Neural cell (in vitro differentiated cells): Measurements from ENCODE around the gene ENKD1. TPM values are rescaled to one million over a fixed set of nuclear protein-coding genes. Genes with fewer than 3 reads are reported as not detected.

ENCODE experiments used
- H2AFZ ChIP-seq: fragments of 200-600, 300-800 bp; sonication (generic), shearing (Covaris generic); 2 replicates; pipeline ENCODE4 v1.6.0; 2014; ENCODE audit warnings: low read depth, mild to moderate bottlenecking, antibody characterized with exemption, low read length, moderate library complexity
- H3F3A ChIP-seq: fragments of 200-600 bp; shearing (Covaris generic); 2 replicates; pipeline ENCODE4 v1.6.1; 2016; ENCODE audit warnings: mild to moderate bottlenecking, moderate library complexity, mixed read lengths, antibody characterized with exemption, low read length; ENCODE audit not compliant: insufficient read depth, poor library complexity, severe bottlenecking
- H3K27ac ChIP-seq: fragments of 200-600, 300-800 bp; sonication (generic), shearing (Covaris generic); 2 replicates; pipeline ENCODE4 v1.5.1; 2014; ENCODE audit warnings: mild to moderate bottlenecking, low read length, moderate library complexity
- H3K27me3 ChIP-seq: fragments of 300-800, 200-600 bp; sonication (generic), shearing (Covaris generic); 2 replicates; pipeline ENCODE4 v1.6.0; 2014; ENCODE audit warnings: mild to moderate bottlenecking, low read depth, low read length, moderate library complexity; ENCODE audit not compliant: insufficient read depth
- H3K36me3 ChIP-seq: fragments of 300-800, 200-600 bp; sonication (generic), shearing (Covaris generic); 2 replicates; pipeline ENCODE4 v1.5.1; 2014; ENCODE audit warnings: mild to moderate bottlenecking, antibody characterized with exemption, low read length, moderate library complexity; ENCODE audit not compliant: insufficient read depth
- H3K4me2 ChIP-seq: fragments of 300-800, 200-600 bp; sonication (generic), shearing (Covaris generic); 2 replicates; pipeline ENCODE4 v1.6.0; 2014; ENCODE audit warnings: mild to moderate bottlenecking, low read length
- H3K4me3 ChIP-seq: fragments of 300-800, 200-600 bp; sonication (generic), shearing (Covaris generic); 2 replicates; pipeline ENCODE4 v1.5.1; 2014; ENCODE audit warnings: mild to moderate bottlenecking, low read length, moderate library complexity
- H3K79me2 ChIP-seq: fragments of 200-600 bp; shearing (Covaris generic); replicated peaks from 2 replicates; pipeline ENCODE4 v1.6.0; 2014; ENCODE audit warnings: mild to moderate bottlenecking, low read length, moderate library complexity; ENCODE audit not compliant: insufficient read depth
- H3K9ac ChIP-seq: fragments of 300-800, 200-600 bp; sonication (generic), shearing (Covaris generic); 2 replicates; pipeline ENCODE4 v1.6.1; 2016; ENCODE audit warnings: mild to moderate bottlenecking, low read length, mixed read lengths
- H3K9me2 ChIP-seq: fragments of 200-600 bp; shearing (Covaris generic); 2 replicates; pipeline ENCODE4 v1.6.1; 2016; ENCODE audit warnings: mild to moderate bottlenecking, low read length, mixed read lengths; ENCODE audit not compliant: insufficient read depth
- H3K9me3 ChIP-seq: fragments of 200-600, 300-800 bp; sonication (generic), shearing (Covaris generic); 2 replicates; pipeline ENCODE4 v1.6.1; 2016; ENCODE audit warnings: mild to moderate bottlenecking, mixed run types, low read length, moderate library complexity, mixed read lengths
- H4K20me1 ChIP-seq: fragments of 200-600 bp; shearing (Covaris generic); 2 replicates; pipeline ENCODE4 v1.6.1; 2016; ENCODE audit warnings: mild to moderate bottlenecking, mixed run types; ENCODE audit not compliant: insufficient read depth
- EP300 ChIP-seq: fragments of 450-650 bp; conservative IDR thresholded peaks from 2 replicates; pipeline ENCODE4 v1.6.1; 2014; ENCODE audit warnings: antibody characterized with exemption, mild to moderate bottlenecking, moderate library complexity; ENCODE audit not compliant: poor library complexity, severe bottlenecking
- EZH2 ChIP-seq: fragments of 200-600, 300-800 bp; shearing (Covaris generic), sonication (generic); IDR thresholded peaks from 2 replicates; pipeline ENCODE4 v1.6.1; 2014; ENCODE audit warnings: antibody characterized with exemption, low read length, borderline replicate concordance, mild to moderate bottlenecking; ENCODE audit not compliant: insufficient read depth, poor library complexity, severe bottlenecking
- MXI1 ChIP-seq: fragments of 450-650 bp; conservative IDR thresholded peaks from 2 replicates; pipeline ENCODE4 v1.6.1; 2014; ENCODE audit warnings: antibody characterized with exemption, mild to moderate bottlenecking; ENCODE audit not compliant: poor library complexity, severe bottlenecking
- POLR2AphosphoS5 ChIP-seq: IDR thresholded peaks from 2 replicates; pipeline ENCODE4 v1.6.1; 2012
- RAD21 ChIP-seq: fragments of 450-650 bp; conservative IDR thresholded peaks from 2 replicates; pipeline ENCODE4 v1.6.1; 2014; ENCODE audit warnings: antibody characterized with exemption, mild to moderate bottlenecking, moderate library complexity
- SMC3 ChIP-seq: fragments of 450-650 bp; conservative IDR thresholded peaks from 2 replicates; pipeline ENCODE4 v1.6.1; 2014; ENCODE audit warnings: antibody characterized with exemption, mild to moderate bottlenecking, moderate library complexity; ENCODE audit not compliant: poor library complexity
- TAF1 ChIP-seq: IDR thresholded peaks from 2 replicates; pipeline ENCODE4 v1.6.1; 2012; ENCODE audit warnings: low read depth
- polyA plus RNA-seq: library from polyadenylated mRNA; depleted of rRNA; stranded (reverse); fragments of >200 nt; gene quantifications from 2 replicates; pipeline ENCODE4 v1.2.3, GENCODE V29; 2014
- TF ChIP-seq, protein P1 (sequence below): IDR thresholded peaks from 2 replicates; pipeline ENCODE4 v1.6.1; 2012; ENCODE audit warnings: borderline replicate concordance
- TF ChIP-seq, protein P2 (sequence below): fragments of 450-650 bp; IDR thresholded peaks from 2 replicates; pipeline ENCODE4 v1.5.1; 2014; ENCODE audit warnings: antibody characterized with exemption, mild to moderate bottlenecking, moderate library complexity; ENCODE audit not compliant: poor library complexity, severe bottlenecking

ENKD1 gene
- polyA plus RNA-seq, 1 donor from 2014 or later = 36.6 TPM

DNA sequence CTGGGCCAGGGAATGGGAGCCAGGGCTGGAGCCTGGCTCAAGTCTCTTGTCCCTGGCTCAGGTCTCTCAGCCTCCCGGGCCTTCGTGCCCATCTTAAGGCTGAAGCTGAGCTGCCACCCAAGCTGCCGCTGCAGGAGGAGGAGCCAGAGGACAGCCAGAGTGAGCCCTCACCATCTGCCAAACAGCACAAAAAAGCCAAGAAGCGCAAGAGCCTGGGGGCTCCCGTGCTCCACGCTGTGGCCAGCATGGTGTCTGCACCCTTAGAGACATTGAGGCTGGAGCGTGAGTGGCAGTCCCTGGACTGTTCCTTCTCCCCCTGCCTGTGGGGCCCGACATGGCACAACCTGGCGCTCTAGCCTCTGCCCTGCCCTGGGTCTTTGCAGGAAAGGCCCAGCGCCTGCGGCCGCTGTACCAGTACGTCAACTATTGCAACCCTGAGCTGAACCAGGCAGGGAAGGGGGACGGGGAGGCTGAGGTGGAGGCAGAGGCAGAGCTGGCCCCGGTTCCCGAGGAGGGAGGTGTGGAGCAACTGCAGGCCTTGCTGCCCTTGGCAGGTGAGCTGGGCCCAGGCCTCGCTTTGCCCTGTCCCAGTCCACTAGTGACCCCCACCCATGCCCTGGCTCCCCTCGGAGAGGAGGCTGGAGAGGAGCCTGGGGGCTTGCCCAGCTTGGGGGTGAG lies 1.4 kb upstream of the ENKD1 start (continued):
- TF ChIP-seq EZH2 (no peak), TAF1 (no peak)

DNA sequence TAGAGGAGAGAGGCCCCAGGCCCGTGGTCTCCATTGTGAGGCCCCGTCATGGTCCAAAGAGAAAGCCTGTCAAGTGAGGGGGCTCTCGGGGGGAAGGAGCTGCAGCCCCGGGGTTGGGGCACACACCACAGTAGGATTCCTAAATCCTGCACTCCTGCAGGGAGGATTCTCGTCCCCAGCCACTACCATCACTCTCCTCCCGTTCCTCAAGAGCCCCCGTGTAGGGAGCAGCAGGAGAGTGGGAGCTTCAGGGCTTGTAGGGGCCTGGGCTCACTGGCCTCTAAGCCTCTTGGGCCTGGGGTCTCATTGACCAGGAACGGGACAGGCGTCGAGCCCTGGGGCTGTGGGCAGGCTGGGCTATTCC lies 885 bp upstream of the ENKD1 start:
- H3K4me2 ChIP-seq = no peak overlapping the region
- H4K20me1 ChIP-seq = no peaks in the 10 kb centered on the region
- H3K27me3 ChIP-seq = no peaks in the 10 kb centered on the region
- H3K9me2 ChIP-seq = no peaks in the 10 kb centered on the region
- H3K9ac ChIP-seq = no peak overlapping the region
- H3K4me3 ChIP-seq = peak overlapping the region; percentile 70
- no peaks in the 10 kb centered on the region for H3K9me3 ChIP-seq
- H3K36me3 ChIP-seq = no peaks in the 10 kb centered on the region
- no peak overlapping the region for H2AFZ ChIP-seq
- peaks cover 3% of the 10 kb centered on the region for H3K79me2 ChIP-seq
- TF ChIP-seq EP300 (no peak), POLR2AphosphoS5 (no peak), SMC3 (no peak), RAD21 (no peak), TAF1 (no peak), MXI1 (no peak), EZH2 (no peak)
- TF ChIP-seq, protein P1, sequence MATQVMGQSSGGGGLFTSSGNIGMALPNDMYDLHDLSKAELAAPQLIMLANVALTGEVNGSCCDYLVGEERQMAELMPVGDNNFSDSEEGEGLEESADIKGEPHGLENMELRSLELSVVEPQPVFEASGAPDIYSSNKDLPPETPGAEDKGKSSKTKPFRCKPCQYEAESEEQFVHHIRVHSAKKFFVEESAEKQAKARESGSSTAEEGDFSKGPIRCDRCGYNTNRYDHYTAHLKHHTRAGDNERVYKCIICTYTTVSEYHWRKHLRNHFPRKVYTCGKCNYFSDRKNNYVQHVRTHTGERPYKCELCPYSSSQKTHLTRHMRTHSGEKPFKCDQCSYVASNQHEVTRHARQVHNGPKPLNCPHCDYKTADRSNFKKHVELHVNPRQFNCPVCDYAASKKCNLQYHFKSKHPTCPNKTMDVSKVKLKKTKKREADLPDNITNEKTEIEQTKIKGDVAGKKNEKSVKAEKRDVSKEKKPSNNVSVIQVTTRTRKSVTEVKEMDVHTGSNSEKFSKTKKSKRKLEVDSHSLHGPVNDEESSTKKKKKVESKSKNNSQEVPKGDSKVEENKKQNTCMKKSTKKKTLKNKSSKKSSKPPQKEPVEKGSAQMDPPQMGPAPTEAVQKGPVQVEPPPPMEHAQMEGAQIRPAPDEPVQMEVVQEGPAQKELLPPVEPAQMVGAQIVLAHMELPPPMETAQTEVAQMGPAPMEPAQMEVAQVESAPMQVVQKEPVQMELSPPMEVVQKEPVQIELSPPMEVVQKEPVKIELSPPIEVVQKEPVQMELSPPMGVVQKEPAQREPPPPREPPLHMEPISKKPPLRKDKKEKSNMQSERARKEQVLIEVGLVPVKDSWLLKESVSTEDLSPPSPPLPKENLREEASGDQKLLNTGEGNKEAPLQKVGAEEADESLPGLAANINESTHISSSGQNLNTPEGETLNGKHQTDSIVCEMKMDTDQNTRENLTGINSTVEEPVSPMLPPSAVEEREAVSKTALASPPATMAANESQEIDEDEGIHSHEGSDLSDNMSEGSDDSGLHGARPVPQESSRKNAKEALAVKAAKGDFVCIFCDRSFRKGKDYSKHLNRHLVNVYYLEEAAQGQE = no peak
- TF ChIP-seq, protein P2, sequence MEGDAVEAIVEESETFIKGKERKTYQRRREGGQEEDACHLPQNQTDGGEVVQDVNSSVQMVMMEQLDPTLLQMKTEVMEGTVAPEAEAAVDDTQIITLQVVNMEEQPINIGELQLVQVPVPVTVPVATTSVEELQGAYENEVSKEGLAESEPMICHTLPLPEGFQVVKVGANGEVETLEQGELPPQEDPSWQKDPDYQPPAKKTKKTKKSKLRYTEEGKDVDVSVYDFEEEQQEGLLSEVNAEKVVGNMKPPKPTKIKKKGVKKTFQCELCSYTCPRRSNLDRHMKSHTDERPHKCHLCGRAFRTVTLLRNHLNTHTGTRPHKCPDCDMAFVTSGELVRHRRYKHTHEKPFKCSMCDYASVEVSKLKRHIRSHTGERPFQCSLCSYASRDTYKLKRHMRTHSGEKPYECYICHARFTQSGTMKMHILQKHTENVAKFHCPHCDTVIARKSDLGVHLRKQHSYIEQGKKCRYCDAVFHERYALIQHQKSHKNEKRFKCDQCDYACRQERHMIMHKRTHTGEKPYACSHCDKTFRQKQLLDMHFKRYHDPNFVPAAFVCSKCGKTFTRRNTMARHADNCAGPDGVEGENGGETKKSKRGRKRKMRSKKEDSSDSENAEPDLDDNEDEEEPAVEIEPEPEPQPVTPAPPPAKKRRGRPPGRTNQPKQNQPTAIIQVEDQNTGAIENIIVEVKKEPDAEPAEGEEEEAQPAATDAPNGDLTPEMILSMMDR = no peak
- H3F3A ChIP-seq = no peaks in the 10 kb centered on the region
- no peak overlapping the region for H3K27ac ChIP-seq

DNA sequence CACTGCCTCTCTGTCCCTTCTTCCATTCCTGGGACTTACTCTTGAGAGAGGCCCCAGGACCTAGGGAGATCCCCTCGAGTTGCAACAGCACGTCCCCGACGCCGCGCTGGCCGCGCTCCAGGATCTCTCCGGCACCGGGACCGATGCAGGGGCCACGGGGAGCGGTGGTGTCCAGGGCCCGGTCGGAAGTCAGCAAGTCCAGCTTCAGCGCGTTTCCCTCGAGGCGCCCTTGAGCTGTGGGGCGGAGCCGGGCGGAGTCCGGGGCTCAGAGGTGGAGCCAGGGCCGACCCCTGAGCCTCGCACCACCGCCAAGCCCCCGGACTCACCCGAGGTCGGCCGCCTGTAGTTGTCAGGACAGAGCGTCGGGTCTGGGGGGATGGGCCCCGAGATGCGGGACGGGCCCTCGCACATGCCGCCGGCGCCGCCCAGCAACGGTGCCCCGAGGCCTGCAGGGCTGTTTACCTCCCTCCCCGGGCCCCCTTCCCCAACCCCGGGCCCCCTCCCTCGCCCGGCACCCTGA lies 458 bp downstream of the ENKD1 start:
- Histone ChIP-seq H3K4me2 (no peak overlapping the region), H3F3A (no peaks in the 10 kb centered on the region), H2AFZ (no peak overlapping the region), H3K27ac (no peak overlapping the region), H3K9ac (peak overlapping the region; percentile 57), H3K27me3 (no peaks in the 10 kb centered on the region), H3K79me2 (peaks cover 3% of the 10 kb centered on the region), H3K9me3 (no peaks in the 10 kb centered on the region), H3K9me2 (no peaks in the 10 kb centered on the region), H3K4me3 (peak overlapping the region; percentile 70), H3K36me3 (no peaks in the 10 kb centered on the region), H4K20me1 (no peaks in the 10 kb centered on the region)
- TF ChIP-seq SMC3 (no peak), EP300 (no peak), TAF1 (no peak), POLR2AphosphoS5 (no peak), MXI1 (no peak), EZH2 (no peak), RAD21 (no peak)
- TF ChIP-seq, protein P1 = no peak
- TF ChIP-seq, protein P2 = no peak
